GM19397 (cell line): Measurements from ENCODE around the gene NGFR.

Source experiments
- ATAC-seq: cut with Tn5 transposase; IDR thresholded peaks from one replicate; pipeline ENCODE4 v1.9.1; 2021; ENCODE audit warnings: mild to moderate bottlenecking, moderate library complexity; ENCODE audit not compliant: unreplicated experiment

Gene NGFR

DNA sequence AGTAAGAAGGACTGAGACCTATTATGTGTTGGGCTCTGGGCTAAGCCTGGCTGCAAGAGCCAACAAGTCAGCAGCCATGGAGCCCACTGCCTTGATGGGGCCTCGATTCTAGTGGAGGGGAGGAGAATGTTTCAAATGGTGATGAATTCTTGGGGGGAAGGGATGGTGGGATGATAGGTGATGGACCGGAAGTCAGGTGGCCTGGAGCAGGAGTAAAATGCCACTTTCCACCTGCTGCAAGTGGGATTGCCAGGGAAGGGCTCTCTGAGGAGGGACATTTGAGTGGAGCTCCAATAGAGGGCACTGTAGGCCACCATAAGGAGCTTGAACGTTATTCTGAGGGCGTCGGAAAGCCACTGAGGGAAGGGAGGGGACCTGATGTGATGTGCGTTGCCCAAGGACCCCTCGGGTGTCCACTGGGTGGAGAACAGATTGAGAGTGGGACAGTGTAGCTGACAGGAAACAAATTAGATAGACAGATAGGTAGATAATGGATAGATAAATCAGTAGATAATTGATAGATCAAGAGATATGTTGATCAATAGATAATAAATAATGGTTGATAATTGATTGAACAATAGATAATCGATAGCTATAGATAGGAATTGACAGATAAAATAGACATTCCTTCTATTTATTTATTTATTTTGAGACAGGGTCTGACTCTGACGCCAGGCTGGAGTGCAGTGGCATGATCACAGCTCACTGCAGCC is 62.4 kb downstream of the NGFR start:
- no peak for ATAC-seq
